ENCODE data around the gene CCDC34.
A peak's percentile ranks its signal among the peaks of the same experiment; 100 is the strongest.

The CCDC34 gene

GRCh38 chr11:27392278-27393114 lies 29.5 kb upstream of the CCDC34 start:
- peak; percentile 77 for DNase-seq

GRCh38 chr11:27391331-27392015 lies 28.5 kb upstream of the CCDC34 start:
- DNase-seq, result peak; percentile 50

- DNase-seq, result peak; percentile 74
Observed at GRCh38 chr11:27390318-27391295, 27.6 kb upstream of the CCDC34 start.

GRCh38 chr11:27388869-27389268 lies 25.9 kb upstream of the CCDC34 start:
- no peak for DNase-seq

- DNase-seq, result no peak
Observed at GRCh38 chr11:27388001-27388400, 25.0 kb upstream of the CCDC34 start.

- DNase-seq, result no peak
Observed at GRCh38 chr11:27387362-27387761, 24.3 kb upstream of the CCDC34 start.

GRCh38 chr11:27386181-27386845 lies 23.3 kb upstream of the CCDC34 start:
- DNase-seq, result no peak

- peak; percentile 91 for DNase-seq
Observed at GRCh38 chr11:27385245-27385644, 22.2 kb upstream of the CCDC34 start.

- no peak for DNase-seq
Observed at GRCh38 chr11:27384227-27384626, 21.2 kb upstream of the CCDC34 start.

- no peak for DNase-seq
Observed at GRCh38 chr11:27383645-27384044, 20.6 kb upstream of the CCDC34 start.

GRCh38 chr11:27381238-27381666 lies 18.2 kb upstream of the CCDC34 start:
- no peak for DNase-seq

GRCh38 chr11:27380771-27381170 lies 17.8 kb upstream of the CCDC34 start:
- no peak for DNase-seq

- no peak for DNase-seq
Observed at GRCh38 chr11:27379449-27379848, 16.4 kb upstream of the CCDC34 start.

- DNase-seq, result no peak
Observed at GRCh38 chr11:27375370-27375769, 12.4 kb upstream of the CCDC34 start.

GRCh38 chr11:27373856-27374602 lies 11.0 kb upstream of the CCDC34 start:
- DNase-seq, result no peak

GRCh38 chr11:27373392-27373791 lies 10.4 kb upstream of the CCDC34 start:
- no peak for DNase-seq

- no peak for DNase-seq
Observed at GRCh38 chr11:27372164-27372563, 9.1 kb upstream of the CCDC34 start.

GRCh38 chr11:27371489-27371888 lies 8.5 kb upstream of the CCDC34 start:
- no peak for DNase-seq

- peak; percentile 3 for DNase-seq
Observed at GRCh38 chr11:27370374-27370773, 7.4 kb upstream of the CCDC34 start.

GRCh38 chr11:27367881-27368280 lies 4.9 kb upstream of the CCDC34 start:
- no peak for DNase-seq

- no peak for DNase-seq
Observed at GRCh38 chr11:27363576-27364117, 632 bp upstream of the CCDC34 start.

All from EL (cell line).